T-helper 1 cell treated with Interleukin-12 subunit alpha and Interleukin-12 subunit beta and Interleukin-4 antibody, amounts not matched to agents 30 ng/mL and 1 ng/mL, for 36 hours (primary cell): ENCODE results near the gene FAM50A. TPM values are rescaled to one million over a fixed set of nuclear protein-coding genes. Genes with fewer than 3 reads are reported as not detected.

ENCODE experiments used
- intact Hi-C: fragments of 100-400 bp; cut with micrococcal nuclease; formaldehyde crosslinking; loops from one replicate; pipeline ENCODE4 v1.15.1; 2024
- total RNA-seq: library from RNA; stranded (reverse); gene quantifications from 2 replicates; pipeline ENCODE4 v1.2.3, GENCODE V29; 2022

FAM50A gene
- total RNA-seq, 1 donor from 2014 or later = 85.2 TPM

GRCh38 chrX:154462396-154462795 is 18.5 kb downstream of the FAM50A start:
- intact Hi-C loops = no loop called here

GRCh38 chrX:154463611-154464220 is 19.8 kb downstream of the FAM50A start:
- intact Hi-C loops = no loop called here

- intact Hi-C loops = no loop called here
Measured at GRCh38 chrX:154464806-154465365, 20.9 kb downstream of the FAM50A start.

- intact Hi-C loops = no loop called here
Measured at GRCh38 chrX:154465601-154466000, 21.7 kb downstream of the FAM50A start.

- intact Hi-C loops = no loop called here
Measured at GRCh38 chrX:154466036-154466435, 22.1 kb downstream of the FAM50A start.

GRCh38 chrX:154466907-154467306 is 23.0 kb downstream of the FAM50A start:
- intact Hi-C loops = no loop called here

- intact Hi-C loops = no loop called here
Measured at GRCh38 chrX:154467556-154467955, 23.6 kb downstream of the FAM50A start.

- intact Hi-C loops = no loop called here
Measured at GRCh38 chrX:154468217-154468616, 24.3 kb downstream of the FAM50A start.

GRCh38 chrX:154469114-154469513 is 25.2 kb downstream of the FAM50A start:
- intact Hi-C loops = no loop called here

- intact Hi-C loops = no loop called here
Measured at GRCh38 chrX:154469880-154470279, 25.9 kb downstream of the FAM50A start.

GRCh38 chrX:154470434-154470833 is 26.5 kb downstream of the FAM50A start:
- intact Hi-C loops = no loop called here

GRCh38 chrX:154470914-154471568 is 27.1 kb downstream of the FAM50A start:
- intact Hi-C loops = no loop called here

GRCh38 chrX:154471839-154472684 is 28.1 kb downstream of the FAM50A start:
- intact Hi-C loops = no loop called here

GRCh38 chrX:154472685-154473632 is 29.0 kb downstream of the FAM50A start:
- intact Hi-C loops = no loop called here

GRCh38 chrX:154473683-154474082 is 29.7 kb downstream of the FAM50A start:
- intact Hi-C loops = no loop called here

GRCh38 chrX:154476821-154477220 is 32.9 kb downstream of the FAM50A start:
- intact Hi-C loops = loop anchor here (5.0 kb wide), 1 partner anchor 80 kb away; the partner anchor contains the start of gene RPL10

- intact Hi-C loops = loop anchor here (2.0 to 5.0 kb wide), 4 partner anchors 19 to 81 kb away; partner anchors contain the start of genes FAM50A, GDI1, PLXNA3 and RPL10
Measured at GRCh38 chrX:154477891-154478477, 34.0 kb downstream of the FAM50A start.

GRCh38 chrX:154478728-154479622 is 35.0 kb downstream of the FAM50A start, which contains the start of gene LAGE3:
Gene LAGE3 (minus strand): TSS chrX:154479281. CDS start chrX:154478915, 366 bp downstream.
- intact Hi-C loops = loop anchor here (1.0 to 5.0 kb wide), 10 partner anchors 11 to 108 kb away; partner anchors contain the start of genes EMD, FAM3A, FAM50A and GDI1

GRCh38 chrX:154481195-154481594 is 37.3 kb downstream of the FAM50A start:
- intact Hi-C loops = no loop called here
